Hepatocyte (in vitro differentiated cells): ENCODE measurements around the gene ISM1. TPM values are rescaled to one million over a fixed set of nuclear protein-coding genes. Genes with fewer than 3 reads are reported as not detected.

Experiments used
- DNase-seq: peaks from one replicate; pipeline ENCODE4 v3.0.0-alpha.2; 2016; ENCODE audit warnings: low spot score
- H2AFZ ChIP-seq: fragments of 200-600 bp; sonication (generic); 2 replicates; pipeline ENCODE4 v1.6.0; 2016; ENCODE audit warnings: antibody characterized with exemption, mild to moderate bottlenecking
- H3K27ac ChIP-seq: fragments of 200-600 bp; sonication (generic); 2 replicates; pipeline ENCODE4 v1.5.1; 2016; ENCODE audit warnings: mild to moderate bottlenecking
- H3K27me3 ChIP-seq: fragments of 200-600 bp; sonication (generic); 2 replicates; pipeline ENCODE4 v1.6.1; 2016
- H3K36me3 ChIP-seq: fragments of 200-600 bp; sonication (generic); replicated peaks from 2 replicates; pipeline ENCODE4 v1.5.1; 2016; ENCODE audit warnings: low read depth; ENCODE audit not compliant: insufficient read depth
- H3K4me1 ChIP-seq: fragments of 200-600 bp; sonication (generic); 2 replicates; pipeline ENCODE4 v1.5.1; 2016; ENCODE audit warnings: mild to moderate bottlenecking, moderate library complexity; ENCODE audit not compliant: insufficient read depth
- H3K4me2 ChIP-seq: fragments of 200-600 bp; sonication (generic); 2 replicates; pipeline ENCODE4 v1.6.0; 2016
- H3K4me3 ChIP-seq: fragments of 200-600 bp; sonication (generic); 2 replicates; pipeline ENCODE4 v1.5.1; 2016; ENCODE audit warnings: mild to moderate bottlenecking
- H3K79me2 ChIP-seq: fragments of 200-600 bp; sonication (generic); 2 replicates; pipeline ENCODE4 v1.6.0; 2017; ENCODE audit warnings: mild to moderate bottlenecking
- H3K9me2 ChIP-seq: fragments of 200-600 bp; sonication (generic); replicated peaks from 2 replicates; pipeline ENCODE4 v1.6.0; 2017; ENCODE audit warnings: mild to moderate bottlenecking; ENCODE audit not compliant: insufficient read depth
- H3K9me3 ChIP-seq: fragments of 200-600 bp; sonication (generic); 2 replicates; pipeline ENCODE4 v1.5.1; 2016; ENCODE audit warnings: low read depth, mild to moderate bottlenecking
- H4K20me1 ChIP-seq: fragments of 200-600 bp; sonication (generic); 2 replicates; pipeline ENCODE4 v1.6.0; 2016; ENCODE audit warnings: mild to moderate bottlenecking; ENCODE audit not compliant: insufficient read depth, poor library complexity, severe bottlenecking
- EZH2 ChIP-seq: fragments of 200-600 bp; sonication (generic); IDR thresholded peaks from 2 replicates; pipeline ENCODE4 v1.6.1; 2016; ENCODE audit warnings: antibody characterized with exemption, mild to moderate bottlenecking, borderline replicate concordance
- EZH2phosphoT487 ChIP-seq: fragments of 200-600 bp; sonication (generic); IDR thresholded peaks from one replicate; pipeline ENCODE4 v1.6.1; 2018; ENCODE audit warnings: antibody characterized with exemption, mild to moderate bottlenecking, low read depth, moderate library complexity; ENCODE audit not compliant: unreplicated experiment, severe bottlenecking
- WGBS: methylation state at CpG from one replicate; pipeline ENCODE4 v1.1.6; 2016; ENCODE audit warnings: low lambda C conversion rate; ENCODE audit errors: missing lambda C conversion rate; 5-methylcytosine and 5-hydroxymethylcytosine counted together
- polyA plus RNA-seq: library from polyadenylated mRNA; unstranded; fragments of >200 nt; fragmentation: Nextera tagmentation; extraction: Ambion mirVana; gene quantifications from 2 replicates; pipeline ENCODE4 v1.2.1, GENCODE V29; 2016
- total RNA-seq: library from RNA; depleted of rRNA; stranded (reverse); fragments of >200 nt; gene quantifications from 2 replicates; pipeline ENCODE4 v1.2.3, GENCODE V29; 2014
- TF ChIP-seq, protein P1 (sequence below): fragments of 200-600 bp; sonication (generic); IDR thresholded peaks from 2 replicates; pipeline ENCODE4 v1.5.1; 2016; ENCODE audit warnings: antibody characterized with exemption, mild to moderate bottlenecking; ENCODE audit not compliant: poor library complexity

Gene ISM1
- total and polyA plus RNA-seq, 2 experiments from 2014 or later, result 0.76 to 1.7 TPM

DNA sequence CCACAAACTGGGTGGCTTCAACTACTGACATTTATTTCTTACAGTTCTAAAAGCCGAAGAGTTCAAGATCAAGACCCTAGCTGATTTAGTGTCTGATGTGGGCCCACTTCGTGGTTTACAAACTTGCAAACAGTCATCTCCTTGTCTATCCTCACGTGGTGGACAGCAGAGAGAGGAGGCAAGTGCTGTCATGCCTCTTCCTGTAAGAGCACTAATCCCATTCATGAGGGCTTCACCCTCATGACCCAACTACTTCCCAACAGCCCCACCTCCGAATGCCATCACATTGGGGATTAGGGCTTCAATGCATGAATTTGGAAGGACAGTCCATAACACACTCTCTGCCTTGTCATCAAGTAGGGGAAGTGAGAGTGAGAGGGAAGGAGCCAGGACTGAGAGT is 15.6 kb upstream of the ISM1 start:
- Histone ChIP-seq H3K9me2 (no peaks in the 10 kb centered on the region), H3K4me2 (no peak overlapping the region), H2AFZ (no peak overlapping the region), H3K27me3 (no peaks in the 10 kb centered on the region), H4K20me1 (no peaks in the 10 kb centered on the region), H3K4me1 (no peaks in the 10 kb centered on the region), H3K36me3 (no peaks in the 10 kb centered on the region), H3K79me2 (no peaks in the 10 kb centered on the region), H3K4me3 (no peak overlapping the region), H3K9me3 (no peaks in the 10 kb centered on the region), H3K27ac (no peak overlapping the region)
- WGBS, result 87% methylated on average over 4 of the region's 4 CpGs
- TF ChIP-seq EZH2phosphoT487, result no peak
- TF ChIP-seq, protein P1, sequence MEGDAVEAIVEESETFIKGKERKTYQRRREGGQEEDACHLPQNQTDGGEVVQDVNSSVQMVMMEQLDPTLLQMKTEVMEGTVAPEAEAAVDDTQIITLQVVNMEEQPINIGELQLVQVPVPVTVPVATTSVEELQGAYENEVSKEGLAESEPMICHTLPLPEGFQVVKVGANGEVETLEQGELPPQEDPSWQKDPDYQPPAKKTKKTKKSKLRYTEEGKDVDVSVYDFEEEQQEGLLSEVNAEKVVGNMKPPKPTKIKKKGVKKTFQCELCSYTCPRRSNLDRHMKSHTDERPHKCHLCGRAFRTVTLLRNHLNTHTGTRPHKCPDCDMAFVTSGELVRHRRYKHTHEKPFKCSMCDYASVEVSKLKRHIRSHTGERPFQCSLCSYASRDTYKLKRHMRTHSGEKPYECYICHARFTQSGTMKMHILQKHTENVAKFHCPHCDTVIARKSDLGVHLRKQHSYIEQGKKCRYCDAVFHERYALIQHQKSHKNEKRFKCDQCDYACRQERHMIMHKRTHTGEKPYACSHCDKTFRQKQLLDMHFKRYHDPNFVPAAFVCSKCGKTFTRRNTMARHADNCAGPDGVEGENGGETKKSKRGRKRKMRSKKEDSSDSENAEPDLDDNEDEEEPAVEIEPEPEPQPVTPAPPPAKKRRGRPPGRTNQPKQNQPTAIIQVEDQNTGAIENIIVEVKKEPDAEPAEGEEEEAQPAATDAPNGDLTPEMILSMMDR, result no peak
- no peak for DNase-seq

- DNase-seq, result no peak
- Histone ChIP-seq H2AFZ (no peak overlapping the region), H3K4me1 (no peaks in the 10 kb centered on the region), H3K27me3 (no peaks in the 10 kb centered on the region), H3K27ac (no peak overlapping the region), H3K9me2 (no peaks in the 10 kb centered on the region), H3K4me3 (no peak overlapping the region), H3K36me3 (no peaks in the 10 kb centered on the region), H3K4me2 (no peak overlapping the region), H3K79me2 (no peaks in the 10 kb centered on the region), H3K9me3 (no peaks in the 10 kb centered on the region), H4K20me1 (no peaks in the 10 kb centered on the region)
- TF ChIP-seq EZH2 (no peak), EZH2phosphoT487 (no peak)
- TF ChIP-seq, protein P1, result no peak
- 87% methylated on average over 5 of the region's 5 CpGs for WGBS
Observed at GRCh38 chr20:13205848-13206434, 15.1 kb upstream of the ISM1 start.

DNA sequence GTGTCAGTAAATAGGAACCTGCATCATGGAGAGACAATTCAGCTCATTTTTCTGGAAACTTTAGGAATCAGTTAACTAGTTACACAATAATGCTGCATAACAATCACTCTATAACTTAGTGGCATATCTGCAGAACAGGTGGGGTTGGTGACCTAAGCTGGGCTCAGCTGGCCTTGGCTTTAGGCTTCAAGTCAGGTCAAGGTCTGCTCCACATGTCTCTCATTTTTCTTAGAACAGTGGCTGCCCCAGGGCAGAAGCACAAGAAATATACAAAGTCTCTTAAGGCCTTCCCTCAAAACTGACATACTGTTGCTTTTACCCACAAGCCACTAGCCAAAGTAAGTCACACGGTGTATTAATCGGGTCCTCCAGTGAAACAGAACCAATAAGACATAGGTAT is 14.1 kb upstream of the ISM1 start:
- Histone ChIP-seq H3K4me2 (no peak overlapping the region), H3K36me3 (no peaks in the 10 kb centered on the region), H3K27me3 (no peaks in the 10 kb centered on the region), H3K4me3 (no peak overlapping the region), H3K9me2 (no peaks in the 10 kb centered on the region), H3K79me2 (no peaks in the 10 kb centered on the region), H3K4me1 (no peaks in the 10 kb centered on the region), H3K27ac (no peak overlapping the region), H4K20me1 (no peaks in the 10 kb centered on the region), H3K9me3 (no peaks in the 10 kb centered on the region), H2AFZ (no peak overlapping the region)
- DNase-seq, result no peak
- no peak for TF ChIP-seq EZH2phosphoT487
- TF ChIP-seq, protein P1, result no peak
- no peak for TF ChIP-seq EZH2
- WGBS, result 96% methylated on average over 2 of the region's 2 CpGs
